GM12801 (cell line): ENCODE results near the gene IFNGR1.

Source experiments
- CTCF ChIP-seq: IDR thresholded peaks from one replicate; pipeline ENCODE4 v1.5.1; 2011; ENCODE audit warnings: control low read depth; ENCODE audit not compliant: insufficient read length; ENCODE audit errors: extremely low read depth

Gene IFNGR1

DNA sequence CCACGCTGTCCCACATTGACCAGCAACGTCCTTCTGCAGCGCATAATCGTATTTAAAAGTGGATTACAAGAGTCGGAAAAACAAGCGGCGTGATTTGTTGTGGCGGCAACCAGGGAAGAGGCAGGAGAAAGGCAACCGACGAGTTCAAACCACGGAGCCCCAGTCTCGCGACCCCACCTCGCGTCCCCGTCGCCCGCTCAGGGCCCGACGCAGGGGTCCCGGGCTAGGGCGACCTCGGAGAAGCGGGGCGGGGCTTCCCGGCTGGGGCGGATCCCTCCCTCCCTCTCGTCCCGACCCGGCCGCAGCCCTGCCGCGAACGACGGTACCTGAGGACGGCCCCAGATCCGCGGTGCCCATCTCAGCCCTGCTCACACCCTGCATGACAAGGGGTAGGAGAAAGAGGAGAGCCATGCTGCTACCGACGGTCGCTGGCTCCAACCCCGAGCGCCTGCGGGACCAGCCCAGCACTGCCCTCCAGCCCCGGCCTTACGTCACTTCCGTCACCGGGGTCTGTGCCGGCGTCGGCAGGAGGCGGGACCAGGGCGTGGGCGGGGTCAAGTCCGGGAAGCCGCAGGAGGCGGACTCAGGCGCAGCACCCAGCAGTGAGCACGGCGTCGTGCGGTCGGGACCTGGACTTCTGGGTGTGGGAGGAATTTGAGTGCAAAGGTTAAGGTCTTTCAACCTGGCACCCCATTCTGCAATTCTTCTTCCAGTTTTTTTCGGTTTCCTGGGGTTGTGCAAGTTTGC lies at the start of gene IFNGR1:
TSS of gene IFNGR1 (minus strand) at position 469 of the 747 bp plus-strand sequence. CDS start at position 411, 58 bp downstream.
- TF ChIP-seq CTCF: no peak

DNA sequence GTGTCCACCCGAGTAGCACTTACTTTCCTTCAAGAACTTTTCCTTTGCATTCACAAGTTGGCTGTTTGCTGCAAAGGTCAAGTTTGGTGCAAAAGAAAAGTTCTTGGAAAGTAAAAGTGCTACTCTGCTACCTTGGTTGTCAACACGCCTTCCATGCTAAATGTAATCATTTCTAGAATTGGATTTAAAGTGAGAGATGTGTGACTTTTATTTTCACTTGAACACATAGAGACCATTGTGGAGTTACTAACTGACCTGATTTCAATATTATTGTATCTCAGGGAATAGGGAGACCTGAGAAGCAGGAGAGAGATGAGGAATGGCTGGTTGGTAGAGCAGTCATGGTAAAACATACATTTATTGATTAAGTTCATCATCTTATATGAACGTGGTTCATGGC lies 49.7 kb upstream of the IFNGR1 start:
- TF ChIP-seq CTCF: no peak

- no peak for TF ChIP-seq CTCF
Observed at GRCh38 chr6:137266309-137266586, 47.1 kb upstream of the IFNGR1 start.

DNA sequence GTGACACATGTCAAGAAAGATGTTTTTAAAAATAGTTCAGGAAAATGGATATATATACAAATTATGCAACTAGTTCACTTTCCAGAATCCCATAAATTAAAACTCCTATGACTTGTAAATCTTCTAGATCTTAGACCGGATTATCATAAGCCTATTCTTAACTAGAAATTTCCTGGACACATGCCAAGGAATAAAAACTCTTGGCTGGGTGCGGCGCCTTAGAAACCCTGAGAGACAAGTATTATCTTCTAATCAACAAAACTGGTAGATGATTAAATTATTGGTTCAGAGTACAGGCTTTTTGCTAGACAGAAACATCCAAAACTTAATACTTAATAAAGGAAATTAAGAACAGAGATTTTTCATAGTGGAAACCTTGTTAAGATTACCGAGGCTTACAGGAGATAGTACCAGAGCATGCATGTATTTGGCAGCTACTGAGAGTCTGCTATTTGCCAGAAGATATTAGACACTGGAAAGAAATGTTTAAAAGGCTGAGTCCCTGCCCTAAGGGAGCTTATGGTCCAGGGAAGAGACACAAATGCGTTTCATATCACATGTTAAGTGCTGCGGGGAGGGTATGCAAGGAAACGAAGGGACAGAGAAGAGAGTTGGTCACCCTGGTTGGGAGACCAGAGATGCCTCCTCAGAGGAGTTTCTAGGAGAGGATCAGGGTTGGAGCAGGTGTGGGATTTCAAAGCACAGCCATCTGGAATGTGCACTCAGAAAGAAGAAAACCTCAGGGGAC lies 46.5 kb upstream of the IFNGR1 start:
- no peak for TF ChIP-seq CTCF

GRCh38 chr6:137264311-137265075 lies 45.3 kb upstream of the IFNGR1 start:
- TF ChIP-seq CTCF: no peak

- no peak for TF ChIP-seq CTCF
Observed at GRCh38 chr6:137261761-137262160, 42.6 kb upstream of the IFNGR1 start.

DNA sequence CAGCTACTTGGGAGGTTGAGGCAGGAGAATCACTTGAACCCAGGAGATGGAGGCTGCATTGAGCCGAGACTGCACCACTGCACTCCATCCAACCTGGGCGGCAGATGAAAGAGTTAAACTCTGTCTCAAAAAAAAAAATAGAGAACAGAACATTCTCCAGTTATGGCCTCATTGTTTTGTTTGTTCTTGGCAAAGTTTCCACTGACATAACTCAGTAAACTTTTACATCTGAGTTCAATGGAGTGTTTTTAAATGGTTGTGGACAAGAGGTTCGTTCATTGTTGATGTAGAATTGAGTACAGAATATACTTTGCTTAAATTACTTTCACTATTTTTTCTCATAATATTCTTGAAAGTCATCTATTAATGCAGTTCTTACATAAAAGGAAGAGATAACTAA lies 42.2 kb upstream of the IFNGR1 start:
- no peak for TF ChIP-seq CTCF
